Measurements from ENCODE around the gene MRRF.
"Not testable (repeated sequence)": the region's sequence is repeated elsewhere in the genome, so short reads cannot be mapped to it uniquely, and the experiment has no call there.

The MRRF gene

DNA sequence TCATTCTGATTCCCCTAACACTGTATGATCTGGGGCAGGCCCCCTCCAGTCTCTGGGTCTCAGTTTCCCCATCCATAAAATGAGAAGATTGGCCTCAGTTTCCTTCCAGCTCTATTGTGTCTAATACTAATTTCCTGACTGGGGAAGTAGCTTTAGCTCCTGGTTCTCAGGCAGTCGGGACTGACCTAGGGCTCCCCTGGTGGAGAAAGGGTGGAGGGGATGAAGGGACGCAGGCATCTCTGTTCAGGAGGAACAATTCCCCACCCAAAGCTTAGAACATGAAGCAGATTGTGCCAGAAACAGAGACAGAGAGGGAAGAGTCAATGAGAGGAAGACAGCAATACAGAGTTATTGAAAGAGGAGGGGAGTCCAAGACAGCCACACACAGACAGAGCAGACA, 91.9 kb downstream of the MRRF start:
- Mint-ChIP-seq H3K36me3 (no peaks in the 10 kb centered on the region), H3K27me3 (peaks cover 13% of the 10 kb centered on the region), H3K4me3 (no peak overlapping the region), H3K9me3 (peaks cover 4% of the 10 kb centered on the region), H3K27ac (no peak overlapping the region), H3K4me1 (no peaks in the 10 kb centered on the region)
- CTCF ChIA-PET = interaction anchor here (0.6 to 11.2 kb wide), 3 partner anchors 209 to 258 kb away, joined by 3 to 303 read pairs (median 4); no protein-coding TSS in a partner anchor
- no peak for DNase-seq

DNA sequence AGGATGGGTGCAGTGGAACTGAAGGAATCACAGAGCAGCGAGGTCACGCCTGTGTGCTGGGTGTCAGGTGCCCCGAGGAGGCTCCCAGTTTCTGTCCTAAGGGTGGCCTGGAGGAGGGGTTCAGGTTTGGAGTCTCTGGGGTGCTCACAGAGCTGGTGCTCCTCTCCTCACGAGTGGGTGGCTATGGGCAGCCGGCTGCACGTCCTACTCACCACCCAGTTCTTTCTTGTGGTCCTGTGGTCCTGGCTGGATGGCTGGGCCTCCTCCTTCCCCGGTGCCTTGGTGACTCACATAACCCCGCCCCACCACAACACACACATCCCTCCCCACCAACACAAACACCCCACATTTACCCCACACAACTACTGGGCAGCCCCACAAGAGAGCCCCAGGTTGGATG, 96.2 kb downstream of the MRRF start:
- CTCF ChIA-PET = interaction anchor here (1.2 kb wide), 1 partner anchor 10 kb away, joined by 4 read pairs; no protein-coding TSS in a partner anchor
- H3K27me3 Mint-ChIP-seq = peaks cover 12% of the 10 kb centered on the region
- DNase-seq = no peak

DNA sequence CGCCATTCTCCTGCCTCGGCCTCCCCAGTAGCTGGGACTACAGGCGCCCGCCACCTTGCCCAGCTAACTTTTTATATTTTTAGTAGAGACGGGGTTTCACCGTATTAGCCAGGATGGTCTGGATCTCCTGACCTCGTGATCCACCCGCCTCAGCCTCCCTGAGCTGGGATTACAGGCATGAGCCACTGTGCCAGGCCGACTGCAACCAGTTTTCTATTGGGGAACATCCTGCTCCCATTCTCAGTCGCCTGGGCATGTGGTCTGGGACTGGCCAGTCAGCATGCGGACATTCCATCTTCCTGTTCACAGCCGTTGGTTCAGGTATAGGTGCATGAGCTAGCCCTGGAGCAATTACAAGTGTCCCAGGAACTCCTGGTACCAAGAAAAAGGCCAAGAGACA, 98.4 kb downstream of the MRRF start:
- H3K4me3 Mint-ChIP-seq, H3K4me1 Mint-ChIP-seq, H3K27ac Mint-ChIP-seq, DNase-seq, H3K36me3 Mint-ChIP-seq, H3K9me3 Mint-ChIP-seq: not testable (repeated sequence)
- peaks cover 12% of the 10 kb centered on the region for H3K27me3 Mint-ChIP-seq
- CTCF ChIA-PET = interaction anchor here (1.0 to 1.8 kb wide), 3 partner anchors 11 to 262 kb away, joined by 3 read pairs; no protein-coding TSS in a partner anchor

More for the DNA sequence above, 96.2 kb downstream of the MRRF start:
- Mint-ChIP-seq H3K36me3 (no peaks in the 10 kb centered on the region), H3K27ac (no peak overlapping the region), H3K4me1 (no peaks in the 10 kb centered on the region), H3K9me3 (no peaks in the 10 kb centered on the region), H3K4me3 (no peak overlapping the region)

DNA sequence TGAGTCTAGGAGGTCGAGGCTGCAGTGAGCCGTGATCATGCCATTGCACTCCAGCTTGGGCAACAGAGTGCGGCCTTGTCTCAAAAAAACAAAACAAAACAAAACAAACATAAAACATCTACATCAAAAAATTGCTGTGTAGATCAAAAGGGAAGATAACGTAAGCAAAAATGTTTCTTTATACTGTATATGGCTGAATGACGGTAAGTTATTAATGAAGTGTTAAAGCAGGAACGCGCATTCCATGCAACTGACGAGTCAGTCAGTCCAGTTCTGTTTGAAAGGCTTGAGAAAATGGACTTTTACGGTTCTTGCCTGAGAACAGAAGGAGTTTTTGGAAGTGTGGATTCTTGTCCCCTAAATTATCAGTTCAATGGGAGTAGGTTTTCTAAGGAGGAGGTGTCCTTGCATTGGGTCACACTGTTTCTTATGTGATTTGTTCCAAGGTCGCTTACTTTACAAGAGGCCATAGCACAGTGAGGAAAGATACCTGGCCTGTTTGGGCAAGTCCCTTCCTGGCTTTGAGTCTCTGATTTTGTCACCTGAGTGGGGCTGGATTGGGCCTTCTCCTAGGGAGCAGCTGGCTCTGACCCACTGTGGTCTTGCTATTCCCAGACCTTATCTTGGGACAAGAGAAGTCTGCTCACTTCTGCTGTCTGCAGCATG, 99.6 kb downstream of the MRRF start:
- Mint-ChIP-seq H3K9me3 (no peaks in the 10 kb centered on the region), H3K27me3 (peaks cover 17% of the 10 kb centered on the region), H3K36me3 (no peaks in the 10 kb centered on the region), H3K4me1 (no peaks in the 10 kb centered on the region), H3K4me3 (no peak overlapping the region), H3K27ac (no peak overlapping the region)
- CTCF ChIA-PET = interaction anchor here (1.0 kb wide), 1 partner anchor 263 kb away, joined by 3 read pairs; no protein-coding TSS in a partner anchor
- no peak for DNase-seq

DNA sequence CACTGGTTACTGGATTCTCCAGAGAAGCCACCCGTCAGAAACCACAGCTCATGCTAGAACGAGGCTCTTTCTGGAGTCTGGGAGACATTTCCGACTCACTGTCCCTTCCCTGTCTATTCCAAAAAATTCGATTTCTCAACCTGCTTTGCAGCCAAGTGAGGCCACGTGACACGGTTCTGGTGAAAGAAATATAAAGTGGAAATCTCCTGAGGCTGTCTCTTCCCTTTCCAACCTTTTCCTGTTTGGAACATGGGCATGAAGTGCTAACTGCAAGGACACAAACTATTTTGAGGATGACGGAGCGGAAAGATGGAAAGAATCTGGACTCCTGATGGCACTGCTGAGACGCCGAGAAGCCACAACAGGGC, 100.1 kb downstream of the MRRF start:
- Mint-ChIP-seq H3K9me3 (no peaks in the 10 kb centered on the region), H3K4me3 (no peak overlapping the region), H3K27me3 (peaks cover 21% of the 10 kb centered on the region), H3K27ac (no peak overlapping the region), H3K4me1 (no peaks in the 10 kb centered on the region), H3K36me3 (no peaks in the 10 kb centered on the region)
- CTCF ChIA-PET = interaction anchor here (1.2 kb wide), 1 partner anchor 14 kb away, joined by 5 read pairs; no protein-coding TSS in a partner anchor
- DNase-seq = no peak

DNA sequence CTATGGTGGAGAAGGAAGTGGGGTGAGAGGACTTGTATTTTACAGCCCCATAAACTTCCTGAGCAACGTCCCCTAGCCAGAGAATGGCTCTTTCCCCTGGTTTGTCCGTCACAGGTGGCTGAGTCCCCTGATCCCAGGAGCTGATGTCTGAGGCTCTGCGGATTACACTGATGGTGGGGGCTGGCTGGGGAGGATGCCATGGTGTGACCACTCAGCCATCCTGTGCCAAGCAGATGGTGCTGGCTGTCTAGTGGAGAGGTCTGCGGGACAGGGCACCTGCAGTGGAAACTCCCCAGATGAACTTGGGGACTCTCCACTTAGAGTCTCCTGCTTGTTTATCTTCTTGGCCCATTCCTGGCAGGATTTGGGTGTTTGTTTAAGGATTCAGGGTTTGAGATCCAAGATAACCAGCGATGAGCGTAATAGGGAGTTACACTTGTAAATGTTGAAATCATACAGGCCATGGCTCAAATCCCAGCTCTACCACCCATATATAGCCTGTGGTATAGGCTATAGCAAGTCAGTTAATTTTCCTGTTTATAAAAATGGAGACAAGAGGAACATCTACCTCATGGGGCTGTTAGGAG, 101.5 kb downstream of the MRRF start:
- CTCF ChIA-PET = interaction anchor here (1.2 kb wide), 1 partner anchor 16 kb away, joined by 5 read pairs; no protein-coding TSS in a partner anchor
- no peaks in the 10 kb centered on the region for H3K36me3 Mint-ChIP-seq
- H3K27ac Mint-ChIP-seq = no peak overlapping the region
- peaks cover 28% of the 10 kb centered on the region for H3K27me3 Mint-ChIP-seq
- H3K4me3 Mint-ChIP-seq = no peak overlapping the region
- H3K9me3 Mint-ChIP-seq = no peaks in the 10 kb centered on the region
- peaks cover 7% of the 10 kb centered on the region for H3K4me1 Mint-ChIP-seq
- DNase-seq = no peak

DNA sequence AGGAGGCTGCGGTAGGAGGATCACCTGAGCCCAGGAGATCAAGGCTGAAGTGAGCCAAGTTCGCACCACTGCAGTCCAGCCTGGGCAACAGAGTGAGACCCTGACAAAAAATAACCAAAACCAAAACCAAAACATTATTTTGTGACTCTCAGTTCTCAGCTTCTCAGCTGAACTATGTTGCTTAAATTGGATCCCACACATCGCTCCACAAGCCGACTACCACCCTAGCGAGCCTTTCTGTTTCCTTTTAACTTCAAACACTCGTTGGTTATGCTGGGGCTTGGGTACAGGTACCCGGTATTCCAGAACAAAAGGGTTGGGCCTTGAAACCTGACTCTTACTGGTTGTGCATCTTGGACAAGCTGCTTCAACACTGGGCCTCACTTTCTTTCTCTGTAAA, 102.4 kb downstream of the MRRF start:
- Mint-ChIP-seq H3K4me3 (no peak overlapping the region), H3K27me3 (peaks cover 36% of the 10 kb centered on the region), H3K27ac (no peak overlapping the region), H3K36me3 (no peaks in the 10 kb centered on the region), H3K9me3 (no peaks in the 10 kb centered on the region), H3K4me1 (peaks cover 11% of the 10 kb centered on the region)
- CTCF ChIA-PET = no interaction called here
- DNase-seq = no peak

DNA sequence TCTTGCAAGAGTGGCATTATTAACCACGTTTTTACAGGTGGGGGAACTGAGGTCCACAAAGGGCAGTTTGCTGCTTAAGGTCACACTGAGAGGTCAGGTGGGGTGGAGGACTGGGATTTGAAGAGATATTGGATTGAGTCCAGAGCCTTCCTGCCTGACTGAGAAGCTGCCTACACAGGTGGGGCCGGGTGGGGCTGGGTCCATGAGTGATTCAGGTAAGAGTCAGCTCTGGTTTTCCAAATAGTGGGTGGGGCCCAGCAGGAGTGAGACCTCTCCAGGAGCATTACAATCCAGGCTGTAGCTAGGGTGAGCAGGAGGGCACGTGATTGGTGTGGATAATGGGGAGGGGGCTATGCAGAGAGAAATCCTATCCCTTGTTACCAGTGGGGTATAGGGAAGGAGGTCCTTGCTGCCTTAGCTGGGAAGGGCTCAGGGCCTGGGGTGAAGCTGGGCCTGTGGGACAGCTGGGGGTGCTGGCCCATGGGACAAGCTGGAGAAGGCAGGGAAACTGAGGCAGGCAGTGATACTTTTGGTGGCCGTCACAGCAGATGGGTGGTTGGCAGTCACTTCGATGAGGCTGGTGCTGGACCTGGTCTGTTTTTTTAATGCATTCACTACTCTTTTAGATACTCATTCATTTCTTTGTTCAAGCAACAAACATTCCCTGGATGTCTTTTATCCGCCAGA, 103.2 kb downstream of the MRRF start:
- no peaks in the 10 kb centered on the region for H3K9me3 Mint-ChIP-seq
- no peak overlapping the region for H3K4me3 Mint-ChIP-seq
- peaks cover 11% of the 10 kb centered on the region for H3K4me1 Mint-ChIP-seq
- H3K36me3 Mint-ChIP-seq = no peaks in the 10 kb centered on the region
- H3K27ac Mint-ChIP-seq = no peak overlapping the region
- peaks cover 41% of the 10 kb centered on the region for H3K27me3 Mint-ChIP-seq
- CTCF ChIA-PET = no interaction called here
- no peak for DNase-seq

DNA sequence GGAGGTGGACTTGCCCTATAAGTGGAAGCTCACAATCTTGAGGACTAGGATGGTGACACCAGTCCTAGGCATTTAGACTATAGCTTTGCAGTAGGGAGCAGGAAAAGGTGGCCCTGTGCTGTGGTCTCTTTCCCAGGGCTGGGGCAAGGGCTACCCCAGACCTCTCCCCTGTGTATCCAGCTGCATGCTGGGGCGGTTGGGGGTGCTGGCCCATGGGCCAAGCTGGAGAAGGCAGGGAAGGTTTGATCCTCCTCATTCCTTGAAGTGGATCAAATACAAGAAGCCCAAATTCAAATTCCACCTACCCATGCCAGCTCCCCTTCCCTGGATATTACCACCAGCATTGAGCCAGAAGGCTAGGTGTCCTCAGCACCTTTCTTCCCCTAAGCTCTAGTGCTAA, 104.0 kb downstream of the MRRF start:
- CTCF ChIA-PET = no interaction called here
- Mint-ChIP-seq H3K36me3 (no peaks in the 10 kb centered on the region), H3K4me1 (peaks cover 11% of the 10 kb centered on the region), H3K4me3 (no peak overlapping the region), H3K27ac (no peak overlapping the region), H3K27me3 (peaks cover 45% of the 10 kb centered on the region), H3K9me3 (no peaks in the 10 kb centered on the region)
- no peak for DNase-seq

DNA sequence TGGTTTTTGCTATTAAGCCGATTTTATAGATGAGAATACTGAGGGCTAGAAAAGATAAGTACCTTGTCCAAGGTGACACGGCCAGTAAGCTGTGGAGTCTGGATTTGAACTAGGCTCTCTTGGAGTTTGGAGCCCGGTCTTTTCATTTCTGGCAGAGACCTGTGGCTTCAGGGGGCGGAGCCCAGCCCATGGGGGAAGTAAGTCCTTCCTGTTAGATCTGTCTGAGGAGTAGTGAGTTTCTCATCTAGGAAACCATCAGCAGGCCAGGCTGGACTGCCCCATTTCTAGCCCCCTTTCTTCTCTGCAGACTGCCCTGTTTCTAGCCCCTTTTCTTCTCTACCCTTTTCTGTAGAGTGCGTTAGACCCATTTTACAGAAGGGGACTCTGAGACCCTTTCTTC, 105.6 kb downstream of the MRRF start:
- peaks cover 11% of the 10 kb centered on the region for H3K4me1 Mint-ChIP-seq
- DNase-seq = no peak
- no peaks in the 10 kb centered on the region for H3K36me3 Mint-ChIP-seq
- no peaks in the 10 kb centered on the region for H3K9me3 Mint-ChIP-seq
- no peak overlapping the region for H3K4me3 Mint-ChIP-seq
- H3K27me3 Mint-ChIP-seq = peaks cover 58% of the 10 kb centered on the region
- CTCF ChIA-PET = interaction anchor here (0.9 to 1.1 kb wide), 2 partner anchors 21 to 245 kb away, joined by 3 read pairs; no protein-coding TSS in a partner anchor
- no peak overlapping the region for H3K27ac Mint-ChIP-seq

DNA sequence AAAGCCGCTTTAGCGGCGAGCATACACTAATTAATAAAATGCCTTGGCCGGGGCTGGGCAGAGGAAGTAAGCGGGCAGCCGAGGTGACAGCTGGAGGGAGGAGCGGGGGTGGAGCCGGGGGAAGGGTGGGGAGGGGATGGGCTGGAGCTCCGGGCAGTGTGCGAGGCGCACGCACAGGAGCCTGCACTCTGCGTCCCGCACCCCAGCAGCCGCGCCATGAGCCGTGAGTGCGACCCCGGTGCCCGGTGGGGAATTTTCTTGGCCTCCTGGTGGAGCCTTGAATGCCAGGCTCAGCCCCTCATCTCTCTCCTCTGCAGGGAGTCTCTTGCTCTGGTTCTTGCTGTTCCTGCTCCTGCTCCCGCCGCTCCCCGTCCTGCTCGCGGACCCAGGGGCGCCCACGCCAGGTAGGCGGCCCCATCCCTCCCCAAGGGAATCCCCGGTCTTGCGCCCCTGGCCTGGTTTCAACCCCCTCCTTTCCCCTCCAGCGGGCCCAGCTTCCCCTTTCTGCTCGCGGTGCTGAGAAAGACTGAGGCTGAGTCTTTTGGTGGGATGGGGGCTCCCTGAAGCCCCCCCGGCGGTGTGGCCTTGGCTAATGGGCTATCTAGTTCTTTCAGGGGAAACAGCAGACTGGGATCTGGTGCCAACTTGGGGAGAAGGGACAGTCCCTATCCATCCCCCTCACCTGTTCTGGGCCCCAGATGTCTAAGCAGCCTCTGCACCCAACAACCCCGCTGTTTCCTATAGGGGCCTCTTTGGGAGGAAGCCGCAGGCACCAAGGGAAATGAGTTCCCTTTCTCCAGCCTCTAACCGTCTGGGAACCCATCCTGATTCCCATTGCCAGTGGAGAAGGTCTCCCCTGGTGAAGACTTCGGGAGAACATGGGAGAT, 106.4 kb downstream of the MRRF start, which contains the start of gene PTGS1:
PTGS1 (plus strand) TSS at position 156 of the 887 bp plus-strand sequence; CDS start at position 217, 61 bp downstream.
- Mint-ChIP-seq H3K36me3 (no peaks in the 10 kb centered on the region), H3K27me3 (peaks cover 64% of the 10 kb centered on the region), H3K9me3 (no peaks in the 10 kb centered on the region), H3K4me1 (peaks cover 11% of the 10 kb centered on the region), H3K27ac (no peak within 1 kb of the TSS), H3K4me3 (peak within 1 kb of the TSS; percentile 31)
- CTCF ChIA-PET = interaction anchor here (0.9 to 1.5 kb wide), 2 partner anchors 20 to 246 kb away, joined by 3 to 4 read pairs; no protein-coding TSS in a partner anchor
- peak; percentile 33 for DNase-seq

DNA sequence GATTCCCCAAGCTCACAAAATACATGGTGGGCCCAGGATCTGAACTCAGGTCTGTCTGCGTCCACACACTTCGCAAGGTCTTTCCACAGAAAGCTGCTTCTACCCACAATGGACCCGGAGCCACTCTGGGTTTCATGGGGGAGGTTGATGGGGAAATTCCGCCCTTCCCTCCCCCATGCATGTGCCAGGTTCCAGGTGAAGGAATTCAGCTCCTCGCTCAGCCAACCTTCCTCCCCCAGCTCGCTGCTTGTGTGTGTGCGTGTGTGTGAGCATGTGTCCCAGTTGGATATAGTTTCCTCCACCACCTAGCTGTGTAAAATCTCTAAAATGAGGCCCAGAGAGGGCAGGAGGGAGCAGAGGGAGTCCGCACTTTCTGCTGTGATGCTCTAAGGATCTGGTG, 107.2 kb downstream of the MRRF start:
- no peaks in the 10 kb centered on the region for H3K9me3 Mint-ChIP-seq
- CTCF ChIA-PET = interaction anchor here (1.5 kb wide), 1 partner anchor 21 kb away, joined by 4 read pairs; no protein-coding TSS in a partner anchor
- no peak overlapping the region for H3K27ac Mint-ChIP-seq
- H3K4me1 Mint-ChIP-seq = peaks cover 11% of the 10 kb centered on the region
- H3K4me3 Mint-ChIP-seq = no peak overlapping the region
- DNase-seq = no peak
- no peaks in the 10 kb centered on the region for H3K36me3 Mint-ChIP-seq
- peaks cover 67% of the 10 kb centered on the region for H3K27me3 Mint-ChIP-seq

DNA sequence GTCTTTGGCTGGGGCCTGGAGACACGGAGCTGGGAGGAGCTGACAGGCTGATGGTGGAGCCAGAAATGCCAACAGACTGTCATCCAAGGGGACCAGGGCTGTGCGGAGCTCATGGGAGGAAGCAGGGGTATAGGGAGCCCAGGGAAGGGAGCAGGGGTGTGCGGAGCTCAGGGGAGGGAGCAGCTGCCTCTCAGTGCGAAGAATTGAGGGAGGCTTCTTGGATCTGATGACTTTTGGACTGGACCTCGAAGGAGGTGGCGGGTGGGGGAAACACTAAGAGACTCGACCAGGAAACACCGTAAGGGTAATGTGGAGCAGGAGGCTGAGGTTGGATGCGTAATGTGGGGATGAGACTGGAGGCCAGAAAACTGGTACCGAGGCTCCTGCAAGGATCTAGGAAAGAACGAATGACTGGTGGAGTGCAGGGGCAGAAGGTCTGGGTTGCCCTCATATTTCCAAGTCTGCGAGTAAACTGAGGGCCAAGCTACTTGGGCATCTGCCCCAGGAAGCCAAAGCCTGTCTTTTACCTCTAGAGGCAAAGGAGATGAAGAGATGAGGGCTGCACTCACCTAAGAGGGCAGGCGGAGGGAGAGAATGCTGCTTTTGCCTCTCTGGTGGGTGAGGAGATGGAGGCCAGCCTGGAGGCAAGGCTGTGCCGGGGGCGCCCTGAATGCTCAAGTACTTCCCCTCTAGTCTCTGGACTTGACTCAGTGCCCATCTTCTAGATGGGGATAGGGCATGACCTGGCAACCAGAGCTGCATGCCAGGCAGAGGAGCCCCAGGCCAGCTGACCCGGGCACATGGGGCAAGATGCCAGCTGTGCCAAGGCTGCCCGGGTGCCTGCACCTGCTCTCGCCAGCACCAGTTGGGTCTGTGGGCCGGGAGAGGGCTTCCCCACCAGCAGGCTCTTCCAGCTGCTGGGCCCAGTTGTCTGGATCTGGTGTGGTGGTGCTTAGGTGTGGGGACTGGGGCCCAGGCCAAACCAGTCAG, 108.5 kb downstream of the MRRF start:
- CTCF ChIA-PET = interaction anchor here (1.5 kb wide), 1 partner anchor 22 kb away, joined by 4 read pairs; no protein-coding TSS in a partner anchor
- Mint-ChIP-seq H3K36me3 (no peaks in the 10 kb centered on the region), H3K4me1 (peaks cover 11% of the 10 kb centered on the region), H3K27ac (no peak overlapping the region), H3K27me3 (peaks cover 81% of the 10 kb centered on the region), H3K4me3 (no peak overlapping the region), H3K9me3 (no peaks in the 10 kb centered on the region)
- DNase-seq = no peak

Data from activated naive CD4-positive, alpha-beta T cell treated with anti-CD3 and anti-CD28 coated beads, Interleukin-2, amount 10 ng/mL, durations not matched to agents 7 days and 5 days (primary cell).